Measurements from ENCODE around the gene RERG.

The RERG gene

DNA sequence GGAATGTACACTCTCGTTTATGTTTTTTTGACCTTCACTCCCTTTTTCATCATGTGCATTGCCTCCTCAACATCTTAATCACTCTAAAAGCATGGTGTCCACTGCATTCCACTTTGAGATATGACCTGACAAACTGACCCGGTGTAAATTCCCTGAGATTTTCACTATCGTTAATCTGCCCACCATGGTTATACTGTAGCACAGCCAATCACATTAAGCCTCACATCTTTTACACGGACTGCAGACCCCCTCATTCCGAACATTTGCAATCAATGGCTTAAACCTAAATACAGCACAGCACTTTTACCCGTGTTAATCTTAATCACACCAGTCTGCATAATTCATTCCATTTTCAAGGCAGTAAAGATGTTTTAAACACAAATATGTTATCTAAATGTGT lies 2.4 kb downstream of the RERG start:
- DNase-seq (ENCODE audit: low spot score), result no peak

DNA sequence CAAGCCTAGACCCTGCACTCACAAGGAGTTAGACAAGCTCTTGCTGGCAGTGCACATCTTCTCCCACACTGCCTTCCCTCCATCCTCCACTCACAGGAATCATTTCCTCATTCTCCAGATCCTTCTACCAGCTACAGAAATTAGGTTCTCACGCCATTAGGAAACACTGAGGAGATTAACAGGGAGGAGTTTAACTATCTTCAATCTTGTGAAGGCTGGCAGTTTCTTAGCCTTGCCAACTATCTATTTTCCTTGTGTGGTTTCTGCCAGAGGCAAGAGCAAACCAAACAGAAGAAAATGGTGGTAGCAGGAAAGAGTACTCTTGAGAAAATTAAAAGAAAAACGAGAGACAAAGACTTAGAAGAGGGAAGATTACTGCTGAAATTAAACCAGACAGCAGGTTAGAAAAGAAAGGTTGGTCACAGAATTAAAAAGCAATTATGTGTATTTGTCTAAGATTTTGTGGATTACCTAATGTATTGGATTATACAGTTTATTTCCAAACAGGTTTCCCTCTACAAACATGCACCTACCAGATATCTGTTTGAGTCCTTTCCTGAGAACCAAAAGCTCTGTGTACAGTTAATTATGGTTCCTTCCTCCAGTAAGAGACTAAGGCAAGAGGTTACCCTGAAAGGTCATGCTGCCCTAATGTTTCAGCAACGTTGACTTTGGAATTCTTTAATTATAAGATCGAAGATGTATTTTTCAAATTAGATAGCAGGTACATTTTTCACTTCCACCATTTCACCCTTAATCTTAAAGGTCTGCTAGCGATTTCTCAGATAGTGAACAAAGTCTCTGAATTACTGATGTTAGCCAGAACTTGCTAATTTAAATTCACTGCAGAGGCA lies 5.0 kb downstream of the RERG start:
- no peak for DNase-seq (ENCODE audit: low spot score)

GRCh38 chr12:15214851-15215601 lies 6.2 kb downstream of the RERG start:
- no peak for DNase-seq (ENCODE audit: low spot score)

- no peak for DNase-seq (ENCODE audit: low spot score)
Measured at GRCh38 chr12:15212930-15213329, 8.3 kb downstream of the RERG start.

- DNase-seq (ENCODE audit: low spot score), result no peak
Measured at GRCh38 chr12:15209782-15210181, 11.4 kb downstream of the RERG start.

GRCh38 chr12:15208871-15209656 lies 12.2 kb downstream of the RERG start:
- DNase-seq (ENCODE audit: low spot score), result no peak

- DNase-seq (ENCODE audit: low spot score), result no peak
Measured at GRCh38 chr12:15208140-15208539, 13.1 kb downstream of the RERG start.

DNA sequence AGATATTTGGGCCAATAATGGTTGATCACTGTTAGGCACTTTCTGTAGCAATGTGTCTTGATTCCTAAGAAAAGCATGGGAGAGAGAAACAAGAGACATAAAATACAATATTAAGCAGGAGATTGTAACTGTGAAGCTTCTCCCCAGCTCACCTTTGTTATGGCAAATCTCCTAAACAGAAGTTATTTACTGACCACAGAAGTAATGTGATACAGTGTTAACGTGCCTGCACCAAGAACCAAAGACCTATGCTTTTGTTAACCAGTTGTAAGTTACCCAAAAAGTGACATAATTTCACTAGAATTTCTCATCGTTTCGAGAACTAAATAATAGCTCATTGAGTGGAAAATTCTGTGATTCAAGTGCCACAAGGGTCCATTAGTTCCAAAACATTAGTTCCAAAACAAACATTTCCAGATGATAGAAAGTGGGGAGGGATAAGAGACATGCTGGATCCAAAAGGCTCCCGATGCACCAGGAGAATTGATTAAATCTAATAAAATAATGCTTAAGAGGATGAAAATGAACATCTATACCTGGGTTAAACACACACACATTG lies 14.3 kb downstream of the RERG start:
- DNase-seq (ENCODE audit: low spot score), result no peak

- DNase-seq (ENCODE audit: low spot score), result no peak
Measured at GRCh38 chr12:15206338-15206737, 14.9 kb downstream of the RERG start.

DNA sequence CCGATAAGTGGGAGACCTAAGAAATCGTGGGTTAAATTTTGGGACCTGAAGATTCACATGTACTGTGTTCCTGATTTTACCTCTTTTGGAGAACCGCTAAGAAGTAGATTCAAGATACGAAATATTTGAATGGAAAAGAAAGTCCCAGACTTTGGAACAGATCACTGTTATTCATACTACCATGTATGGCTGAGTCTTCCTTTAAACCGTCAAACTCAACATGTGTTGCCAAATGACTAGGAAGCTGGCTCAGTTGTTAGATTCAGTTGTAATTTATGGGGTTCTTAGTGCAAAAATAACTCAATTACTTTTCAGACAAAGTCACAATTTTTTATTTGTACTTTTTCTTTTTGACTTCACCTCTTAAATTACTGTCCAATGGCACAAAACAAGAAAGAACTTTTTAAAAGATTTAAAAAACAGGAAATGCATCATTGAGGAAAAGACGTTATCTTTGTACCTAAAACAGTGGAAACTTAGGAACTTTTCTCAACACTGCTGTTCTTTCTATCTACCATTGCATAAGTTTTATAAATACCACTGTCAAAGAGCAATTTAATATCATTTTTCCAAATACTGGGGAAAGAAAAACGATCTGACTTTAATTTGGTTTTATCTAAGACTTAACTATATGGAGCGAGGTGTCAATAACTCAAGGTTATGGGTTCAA lies 15.7 kb downstream of the RERG start:
- no peak for DNase-seq (ENCODE audit: low spot score)

- no peak for DNase-seq (ENCODE audit: low spot score)
Measured at GRCh38 chr12:15201456-15201855, 19.8 kb downstream of the RERG start.

DNA sequence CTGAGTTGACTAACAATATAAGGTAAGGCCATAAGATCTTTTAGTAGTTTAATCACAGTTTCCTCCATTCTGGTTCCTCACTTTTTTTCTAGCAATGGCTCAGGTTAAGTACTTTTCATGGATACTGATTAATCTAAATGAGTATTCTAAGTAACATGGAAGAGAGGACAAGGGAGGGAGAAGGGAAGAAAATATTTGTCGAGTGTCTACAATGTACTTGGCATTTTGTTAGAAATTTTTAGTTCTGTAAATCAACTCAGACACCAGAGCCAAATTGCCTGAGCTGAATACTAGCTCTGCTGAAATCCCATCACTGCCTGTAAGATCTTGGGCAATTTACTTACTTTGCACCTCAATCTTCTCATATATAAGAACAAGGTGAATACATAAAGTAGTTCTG lies 20.2 kb downstream of the RERG start:
- DNase-seq (ENCODE audit: low spot score), result no peak

GRCh38 chr12:15200641-15201040 lies 20.6 kb downstream of the RERG start:
- DNase-seq (ENCODE audit: low spot score), result no peak

- no peak for DNase-seq (ENCODE audit: low spot score)
Measured at GRCh38 chr12:15199930-15200329, 21.3 kb downstream of the RERG start.

DNA sequence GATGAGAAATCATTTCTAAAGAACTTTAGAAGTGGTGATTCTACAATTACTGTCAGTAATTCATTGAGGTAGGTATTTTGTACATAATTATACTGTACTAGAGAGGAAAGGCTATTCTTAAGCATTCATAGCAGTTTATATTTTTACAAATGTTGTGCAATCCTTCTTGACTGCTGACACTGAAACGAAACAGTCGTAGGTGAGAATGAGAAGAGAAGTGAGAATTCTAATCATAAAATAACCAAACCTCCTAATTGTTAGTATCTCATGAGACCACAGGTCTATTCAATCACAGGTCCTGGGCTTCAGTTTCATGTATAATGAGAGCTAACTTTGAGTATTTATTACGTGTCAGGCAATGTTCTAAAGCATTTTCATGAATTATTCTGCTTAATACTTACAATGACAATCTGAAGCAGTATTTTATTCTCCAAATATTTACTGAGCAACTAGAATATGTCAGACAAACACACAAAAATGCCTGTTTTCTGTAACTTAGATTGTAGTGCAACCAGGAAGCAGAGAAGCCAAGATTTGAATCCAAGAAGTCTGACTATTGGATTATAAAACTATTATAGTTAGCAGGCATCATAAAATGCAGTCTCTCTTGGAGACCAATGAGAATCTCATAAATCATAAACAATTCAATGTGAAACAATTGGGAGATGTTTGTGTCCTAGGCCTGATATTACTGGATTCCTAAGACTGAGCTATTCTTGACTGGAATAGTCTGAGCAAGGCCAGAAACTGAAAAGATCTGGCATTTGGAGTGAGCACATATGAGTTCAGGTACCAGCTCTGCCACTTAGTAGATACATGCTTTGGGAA lies 24.3 kb downstream of the RERG start:
- no peak for DNase-seq (ENCODE audit: low spot score)

DNA sequence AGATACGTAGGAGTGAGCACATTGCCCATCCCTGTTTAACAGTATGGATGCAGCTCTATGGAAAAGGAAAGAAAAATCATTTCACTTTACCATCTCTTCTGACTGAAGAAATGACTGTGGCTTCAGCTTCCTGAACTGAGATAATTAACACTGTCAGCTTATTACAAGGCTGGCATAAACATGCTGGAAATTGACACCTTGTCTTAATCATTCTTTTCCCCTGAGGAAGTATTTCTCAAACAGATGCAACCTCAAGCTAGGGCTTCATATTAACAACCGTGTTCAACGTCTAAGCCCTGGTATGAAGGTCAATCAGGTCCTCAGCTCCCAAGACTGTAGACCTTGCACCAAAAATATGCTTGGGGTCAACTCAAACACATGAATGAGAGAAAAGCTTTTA lies 25.0 kb downstream of the RERG start:
- no peak for DNase-seq (ENCODE audit: low spot score)

- no peak for DNase-seq (ENCODE audit: low spot score)
Measured at GRCh38 chr12:15194456-15195368, 26.5 kb downstream of the RERG start.

DNA sequence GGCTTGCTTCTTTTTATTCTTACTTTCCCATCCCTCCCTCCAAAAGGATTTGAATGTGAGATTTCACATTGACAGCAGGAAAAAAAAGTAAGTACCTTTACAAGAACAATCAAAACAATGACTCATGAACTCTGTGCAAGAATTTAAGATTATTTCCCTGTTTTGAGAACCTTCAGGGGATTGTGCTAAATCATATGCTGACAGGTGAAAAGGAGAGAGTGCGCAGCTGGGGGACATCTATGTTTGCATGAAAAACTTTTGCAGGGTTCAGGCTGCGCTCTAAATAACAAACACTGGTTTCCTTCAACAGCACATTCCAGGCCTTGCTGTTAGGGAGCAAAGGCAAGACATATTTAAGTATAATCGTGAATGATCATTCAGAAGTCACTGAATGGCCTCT lies 27.3 kb downstream of the RERG start:
- no peak for DNase-seq (ENCODE audit: low spot score)

GRCh38 chr12:15192720-15193119 lies 28.5 kb downstream of the RERG start:
- no peak for DNase-seq (ENCODE audit: low spot score)

DNA sequence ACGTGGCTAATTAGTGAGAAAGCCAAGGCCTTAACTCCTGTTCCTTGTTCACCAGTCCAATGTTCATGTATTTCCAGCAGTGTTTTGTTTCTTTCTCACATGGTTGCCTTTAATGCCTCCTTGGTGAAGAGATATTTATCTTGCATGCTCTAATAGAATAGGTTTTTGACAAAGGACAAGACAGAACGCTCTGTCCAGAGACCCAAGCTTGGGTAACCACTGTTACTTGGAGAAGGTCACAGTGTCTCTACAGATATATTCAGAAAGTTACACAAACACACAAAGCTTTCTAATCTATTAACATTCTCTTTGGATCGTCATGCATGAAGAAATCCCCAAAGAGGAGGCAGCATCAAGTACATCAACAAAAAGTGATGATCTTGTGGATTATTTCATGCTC lies 33.1 kb downstream of the RERG start:
- no peak for DNase-seq (ENCODE audit: low spot score)

Measured in iPS-NIHi11 (cell line).